ENCODE results near the gene SCN3A. TPM values are rescaled to one million over a fixed set of nuclear protein-coding genes. Genes with fewer than 3 reads are reported as not detected.

The SCN3A gene
- total and polyA plus RNA-seq, 2 experiments from 2014 or later, result 0.06 TPM; not detected in 1

DNA sequence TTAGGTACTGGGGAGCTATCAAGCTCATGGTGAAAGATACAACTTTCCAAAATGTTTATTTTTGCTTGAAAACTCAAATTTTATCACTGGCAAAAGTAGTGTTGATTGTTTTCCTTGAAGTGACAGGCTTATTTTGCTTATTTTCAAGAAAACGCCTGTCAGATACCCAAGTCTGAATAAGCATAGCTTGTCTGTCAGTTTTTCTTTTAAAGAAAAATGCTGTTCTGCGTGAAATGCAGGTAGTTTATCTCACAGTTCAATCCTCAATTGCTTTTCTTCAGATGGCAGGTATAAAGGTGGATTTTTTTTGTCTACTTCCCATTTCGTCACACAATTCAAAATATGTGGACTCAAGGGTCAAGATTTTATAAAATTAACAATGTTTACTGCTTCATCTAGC lies 145.9 kb downstream of the SCN3A start:
- TF ChIP-seq, protein P1, sequence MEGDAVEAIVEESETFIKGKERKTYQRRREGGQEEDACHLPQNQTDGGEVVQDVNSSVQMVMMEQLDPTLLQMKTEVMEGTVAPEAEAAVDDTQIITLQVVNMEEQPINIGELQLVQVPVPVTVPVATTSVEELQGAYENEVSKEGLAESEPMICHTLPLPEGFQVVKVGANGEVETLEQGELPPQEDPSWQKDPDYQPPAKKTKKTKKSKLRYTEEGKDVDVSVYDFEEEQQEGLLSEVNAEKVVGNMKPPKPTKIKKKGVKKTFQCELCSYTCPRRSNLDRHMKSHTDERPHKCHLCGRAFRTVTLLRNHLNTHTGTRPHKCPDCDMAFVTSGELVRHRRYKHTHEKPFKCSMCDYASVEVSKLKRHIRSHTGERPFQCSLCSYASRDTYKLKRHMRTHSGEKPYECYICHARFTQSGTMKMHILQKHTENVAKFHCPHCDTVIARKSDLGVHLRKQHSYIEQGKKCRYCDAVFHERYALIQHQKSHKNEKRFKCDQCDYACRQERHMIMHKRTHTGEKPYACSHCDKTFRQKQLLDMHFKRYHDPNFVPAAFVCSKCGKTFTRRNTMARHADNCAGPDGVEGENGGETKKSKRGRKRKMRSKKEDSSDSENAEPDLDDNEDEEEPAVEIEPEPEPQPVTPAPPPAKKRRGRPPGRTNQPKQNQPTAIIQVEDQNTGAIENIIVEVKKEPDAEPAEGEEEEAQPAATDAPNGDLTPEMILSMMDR (IDR thresholded peaks at IDR 0.05; ENCODE audit: low read depth, low read length), result no peak
- no peaks in the 10 kb centered on the region for H3K36me3 ChIP-seq
- H3K27me3 ChIP-seq, result no peaks in the 10 kb centered on the region
- no peak for DNase-seq (ENCODE audit: low read depth in 1 of 2, low spot score in 1 of 2)
- no peak overlapping the region for H3K4me3 ChIP-seq
- peaks cover 23% of the 10 kb centered on the region for H3K4me1 ChIP-seq (ENCODE audit: low read depth)
- no peak overlapping the region for H3K27ac ChIP-seq
- no peaks in the 10 kb centered on the region for H3K9me3 ChIP-seq (ENCODE audit: low read depth)

DNA sequence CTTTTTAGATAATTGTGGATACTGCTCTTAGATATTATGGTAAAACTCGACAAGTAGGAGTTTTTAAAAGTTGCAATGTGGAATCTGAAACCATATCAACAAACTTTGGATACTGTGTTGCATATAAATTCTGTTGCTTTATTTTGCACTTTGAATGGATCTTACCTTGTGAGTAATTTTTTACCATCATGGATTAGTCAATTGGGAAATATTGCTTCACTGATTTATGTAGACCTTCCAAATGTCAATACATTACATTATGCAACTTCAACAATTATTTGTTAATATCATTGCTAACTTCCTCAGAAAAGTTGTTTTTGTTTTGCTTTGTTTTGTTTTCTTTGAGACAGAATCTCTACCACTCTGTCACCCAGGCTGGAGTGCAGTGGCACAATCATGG lies 146.5 kb downstream of the SCN3A start:
- Histone ChIP-seq H3K4me1 (ENCODE audit: low read depth) (peaks cover 23% of the 10 kb centered on the region), H3K4me3 (no peak overlapping the region), H3K9me3 (ENCODE audit: low read depth) (no peaks in the 10 kb centered on the region), H3K36me3 (no peaks in the 10 kb centered on the region), H3K27ac (no peak overlapping the region), H3K27me3 (no peaks in the 10 kb centered on the region)
- no peak for DNase-seq (ENCODE audit: low read depth in 1 of 2, low spot score in 1 of 2)
- TF ChIP-seq, protein P1 (IDR thresholded peaks at IDR 0.05; ENCODE audit: low read depth, low read length), result no peak

DNA sequence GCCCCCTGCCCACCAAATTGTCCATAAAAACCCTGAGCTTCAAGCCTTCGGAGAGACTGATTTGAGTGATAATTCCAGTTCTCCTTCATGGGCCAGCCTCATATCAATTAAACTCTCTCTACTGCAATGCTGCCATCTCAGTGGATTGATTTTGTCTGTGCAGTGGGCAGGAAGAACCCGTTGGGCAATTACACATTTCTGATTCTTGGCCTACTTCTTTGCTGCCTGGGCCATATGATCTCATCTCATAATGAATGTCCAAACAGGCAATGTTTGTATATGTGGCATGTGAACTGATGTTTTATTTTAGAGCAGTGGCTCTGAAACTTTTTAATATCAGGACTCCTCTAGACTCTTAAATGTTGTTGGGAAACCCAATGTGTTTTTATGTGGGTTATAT lies 147.3 kb downstream of the SCN3A start:
- no peak overlapping the region for H3K4me3 ChIP-seq
- DNase-seq (ENCODE audit: low read depth in 1 of 2, low spot score in 1 of 2), result no peak
- H3K27me3 ChIP-seq, result no peaks in the 10 kb centered on the region
- peaks cover 23% of the 10 kb centered on the region for H3K4me1 ChIP-seq (ENCODE audit: low read depth)
- H3K9me3 ChIP-seq (ENCODE audit: low read depth), result no peaks in the 10 kb centered on the region
- no peaks in the 10 kb centered on the region for H3K36me3 ChIP-seq
- H3K27ac ChIP-seq, result peak overlapping the region; percentile 22
- TF ChIP-seq, protein P1 (IDR thresholded peaks at IDR 0.05; ENCODE audit: low read depth, low read length), result no peak

DNA sequence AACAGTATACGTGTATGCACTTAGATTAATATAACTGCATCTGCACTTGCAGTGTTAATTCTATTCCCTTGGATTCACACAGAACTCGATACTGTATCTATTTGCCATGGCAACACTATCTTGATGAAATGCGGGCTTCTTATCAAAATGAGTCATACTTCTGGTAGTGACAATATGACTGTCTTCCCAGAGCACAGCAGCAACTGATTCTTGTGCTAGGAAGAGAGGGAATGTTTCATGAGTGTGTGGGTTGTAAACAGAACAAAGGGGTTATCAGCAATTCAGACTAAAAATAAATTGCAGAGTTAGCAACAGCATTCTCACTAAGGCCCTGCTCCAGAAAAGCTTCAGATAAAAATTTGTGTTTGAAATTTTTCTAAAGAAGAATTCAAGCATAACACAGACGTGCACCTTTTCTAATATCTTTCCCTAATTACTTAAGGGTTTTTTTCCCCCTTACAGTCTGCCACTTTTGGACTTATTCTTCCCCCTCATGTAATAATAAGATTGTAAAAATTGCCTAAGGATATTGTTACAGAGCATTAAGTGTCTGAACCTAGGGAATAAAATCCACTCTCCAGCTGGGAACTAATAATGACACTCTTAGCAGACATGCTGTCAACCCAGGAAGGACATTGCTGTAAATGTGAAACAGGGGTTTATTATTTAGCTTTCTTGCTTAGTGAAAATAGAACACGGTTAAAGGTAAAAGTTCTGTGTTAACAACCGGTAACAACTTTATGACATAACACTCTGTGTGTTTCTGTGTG lies 148.6 kb downstream of the SCN3A start:
- Histone ChIP-seq H3K27me3 (no peaks in the 10 kb centered on the region), H3K4me3 (no peak overlapping the region), H3K27ac (peak overlapping the region; percentile 93), H3K4me1 (ENCODE audit: low read depth) (peaks cover 23% of the 10 kb centered on the region), H3K9me3 (ENCODE audit: low read depth) (no peaks in the 10 kb centered on the region), H3K36me3 (no peaks in the 10 kb centered on the region)
- TF ChIP-seq, protein P1 (IDR thresholded peaks at IDR 0.05; ENCODE audit: low read depth, low read length), result no peak
- peak; percentile 15 to 42 for DNase-seq (ENCODE audit: low read depth in 1 of 2, low spot score in 1 of 2)

DNA sequence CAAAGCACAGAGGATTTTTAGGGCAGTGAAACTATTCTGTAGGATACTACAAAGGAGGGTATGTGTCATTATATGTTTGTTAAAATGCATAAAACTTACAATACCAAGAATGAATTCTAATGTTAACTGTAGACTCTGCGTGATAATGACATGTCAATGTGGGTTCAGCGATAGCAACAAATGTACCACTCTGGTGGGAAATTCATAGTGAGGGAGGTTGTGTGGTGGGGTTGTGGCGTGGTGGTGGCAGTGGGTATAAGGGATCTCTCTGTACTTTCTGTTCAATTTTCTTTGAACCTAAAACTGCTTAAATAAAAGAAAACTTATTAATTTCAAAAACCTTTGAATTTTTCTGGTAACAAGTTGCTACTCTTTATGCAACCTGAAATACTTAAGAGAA lies 149.2 kb downstream of the SCN3A start:
- DNase-seq (ENCODE audit: low read depth in 1 of 2, low spot score in 1 of 2), result no peak
- Histone ChIP-seq H3K27ac (peak overlapping the region; percentile 93), H3K9me3 (ENCODE audit: low read depth) (no peaks in the 10 kb centered on the region), H3K4me1 (ENCODE audit: low read depth) (peaks cover 23% of the 10 kb centered on the region), H3K27me3 (no peaks in the 10 kb centered on the region), H3K36me3 (no peaks in the 10 kb centered on the region), H3K4me3 (no peak overlapping the region)
- TF ChIP-seq, protein P1 (IDR thresholded peaks at IDR 0.05; ENCODE audit: low read depth, low read length), result no peak
